Measurements from ENCODE around the gene FSTL5.

The FSTL5 gene

DNA sequence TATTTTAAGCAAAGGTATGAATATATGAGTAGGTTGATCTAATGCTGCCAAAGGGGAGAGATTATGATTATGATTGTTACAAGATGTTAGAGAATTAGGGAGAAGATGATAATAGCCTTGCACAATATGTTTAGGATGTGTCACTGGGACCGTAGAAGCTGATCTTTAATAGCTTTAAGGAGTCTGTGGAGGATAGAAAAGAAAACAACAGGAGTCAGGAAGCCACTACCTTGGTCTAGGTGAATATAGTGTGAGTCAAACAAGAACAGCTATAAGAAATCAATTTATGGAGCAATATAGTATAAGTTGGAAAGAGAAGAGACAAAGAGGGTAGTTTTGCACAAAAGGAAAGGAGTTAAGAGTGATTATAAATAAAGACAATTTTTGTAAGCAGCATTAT lies 232.7 kb downstream of the FSTL5 start:
- Histone ChIP-seq H3K27ac (no peak overlapping the region), H3K9me3 (no peaks in the 10 kb centered on the region), H3K4me1 (ENCODE audit: control insufficient read depth in 1 of 2, insufficient read depth in 1 of 2, low read depth in 1 of 2, low read length in 1 of 2) (no peaks in the 10 kb centered on the region), H3K4me3 (ENCODE audit: low read depth in 1 of 2, low read length in 1 of 2) (no peak overlapping the region), H3K36me3 (no peaks in the 10 kb centered on the region), H3K27me3 (no peaks in the 10 kb centered on the region)
- TF ChIP-seq, protein P1, sequence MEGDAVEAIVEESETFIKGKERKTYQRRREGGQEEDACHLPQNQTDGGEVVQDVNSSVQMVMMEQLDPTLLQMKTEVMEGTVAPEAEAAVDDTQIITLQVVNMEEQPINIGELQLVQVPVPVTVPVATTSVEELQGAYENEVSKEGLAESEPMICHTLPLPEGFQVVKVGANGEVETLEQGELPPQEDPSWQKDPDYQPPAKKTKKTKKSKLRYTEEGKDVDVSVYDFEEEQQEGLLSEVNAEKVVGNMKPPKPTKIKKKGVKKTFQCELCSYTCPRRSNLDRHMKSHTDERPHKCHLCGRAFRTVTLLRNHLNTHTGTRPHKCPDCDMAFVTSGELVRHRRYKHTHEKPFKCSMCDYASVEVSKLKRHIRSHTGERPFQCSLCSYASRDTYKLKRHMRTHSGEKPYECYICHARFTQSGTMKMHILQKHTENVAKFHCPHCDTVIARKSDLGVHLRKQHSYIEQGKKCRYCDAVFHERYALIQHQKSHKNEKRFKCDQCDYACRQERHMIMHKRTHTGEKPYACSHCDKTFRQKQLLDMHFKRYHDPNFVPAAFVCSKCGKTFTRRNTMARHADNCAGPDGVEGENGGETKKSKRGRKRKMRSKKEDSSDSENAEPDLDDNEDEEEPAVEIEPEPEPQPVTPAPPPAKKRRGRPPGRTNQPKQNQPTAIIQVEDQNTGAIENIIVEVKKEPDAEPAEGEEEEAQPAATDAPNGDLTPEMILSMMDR (IDR thresholded peaks at IDR 0.05) = no peak

DNA sequence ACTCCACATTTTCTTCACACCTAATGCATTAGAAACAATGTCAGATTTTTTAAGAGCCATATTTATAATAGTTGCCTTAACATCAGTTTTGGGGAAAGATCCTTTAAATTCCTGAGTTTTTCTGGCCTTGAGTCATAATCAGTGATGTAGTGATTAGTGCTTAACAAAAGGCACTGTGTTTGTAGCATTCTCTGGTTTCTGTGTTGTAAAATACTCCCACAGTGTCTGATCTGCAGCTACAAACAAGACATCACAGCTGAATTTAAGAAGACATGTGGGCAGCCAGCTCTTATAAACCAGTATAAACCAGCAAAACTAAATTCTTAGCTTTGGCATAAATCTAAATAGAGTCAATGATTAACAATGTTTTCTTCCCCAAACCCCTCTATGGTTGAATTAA lies 233.8 kb downstream of the FSTL5 start:
- Histone ChIP-seq H3K4me3 (ENCODE audit: low read depth in 1 of 2, low read length in 1 of 2) (no peak overlapping the region), H3K27me3 (no peaks in the 10 kb centered on the region), H3K4me1 (ENCODE audit: control insufficient read depth in 1 of 2, insufficient read depth in 1 of 2, low read depth in 1 of 2, low read length in 1 of 2) (no peaks in the 10 kb centered on the region), H3K27ac (no peak overlapping the region), H3K9me3 (no peaks in the 10 kb centered on the region), H3K36me3 (no peaks in the 10 kb centered on the region)
- TF ChIP-seq, protein P1 (IDR thresholded peaks at IDR 0.05) = no peak

DNA sequence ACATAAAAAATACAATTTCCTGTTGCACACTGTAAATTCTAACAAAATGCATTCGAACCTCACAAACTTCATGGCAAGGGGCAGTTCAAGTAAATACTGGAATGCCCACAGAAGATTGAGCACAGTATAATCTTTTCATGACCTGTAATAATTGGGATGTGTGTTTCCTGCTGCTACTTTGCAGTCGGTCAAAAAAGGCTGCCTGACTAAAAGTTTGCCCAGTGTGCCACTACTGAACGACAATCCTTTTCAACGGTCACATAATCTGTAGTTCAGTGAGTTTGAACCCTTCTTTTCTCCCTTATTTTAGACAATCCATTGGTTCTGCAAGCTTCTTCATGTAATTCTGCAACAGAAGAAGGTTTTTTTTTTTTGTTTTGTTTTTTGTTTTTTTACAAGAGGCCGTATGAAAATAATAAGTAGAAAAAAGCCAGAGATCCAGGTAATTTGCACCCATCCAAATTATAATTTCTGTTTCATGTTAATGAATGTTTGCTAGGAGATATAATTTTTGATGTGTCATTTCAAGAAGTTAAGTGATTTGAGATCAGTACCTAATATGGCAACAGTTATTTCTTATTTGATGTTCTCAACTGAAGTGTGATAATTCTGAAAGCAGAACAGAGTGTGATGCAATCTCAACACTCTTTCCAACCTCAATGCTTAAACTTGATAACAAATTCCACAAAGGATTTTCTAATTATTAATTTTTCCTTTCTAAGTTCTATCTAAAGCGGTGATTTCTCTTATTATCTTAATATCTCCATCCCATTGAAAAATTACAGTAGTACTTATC lies 237.6 kb downstream of the FSTL5 start:
- Histone ChIP-seq H3K27me3 (no peaks in the 10 kb centered on the region), H3K27ac (no peak overlapping the region), H3K4me1 (ENCODE audit: control insufficient read depth in 1 of 2, insufficient read depth in 1 of 2, low read depth in 1 of 2, low read length in 1 of 2) (no peaks in the 10 kb centered on the region), H3K36me3 (no peaks in the 10 kb centered on the region), H3K9me3 (no peaks in the 10 kb centered on the region), H3K4me3 (ENCODE audit: low read depth in 1 of 2, low read length in 1 of 2) (no peak overlapping the region)
- TF ChIP-seq, protein P1 (IDR thresholded peaks at IDR 0.05) = no peak

DNA sequence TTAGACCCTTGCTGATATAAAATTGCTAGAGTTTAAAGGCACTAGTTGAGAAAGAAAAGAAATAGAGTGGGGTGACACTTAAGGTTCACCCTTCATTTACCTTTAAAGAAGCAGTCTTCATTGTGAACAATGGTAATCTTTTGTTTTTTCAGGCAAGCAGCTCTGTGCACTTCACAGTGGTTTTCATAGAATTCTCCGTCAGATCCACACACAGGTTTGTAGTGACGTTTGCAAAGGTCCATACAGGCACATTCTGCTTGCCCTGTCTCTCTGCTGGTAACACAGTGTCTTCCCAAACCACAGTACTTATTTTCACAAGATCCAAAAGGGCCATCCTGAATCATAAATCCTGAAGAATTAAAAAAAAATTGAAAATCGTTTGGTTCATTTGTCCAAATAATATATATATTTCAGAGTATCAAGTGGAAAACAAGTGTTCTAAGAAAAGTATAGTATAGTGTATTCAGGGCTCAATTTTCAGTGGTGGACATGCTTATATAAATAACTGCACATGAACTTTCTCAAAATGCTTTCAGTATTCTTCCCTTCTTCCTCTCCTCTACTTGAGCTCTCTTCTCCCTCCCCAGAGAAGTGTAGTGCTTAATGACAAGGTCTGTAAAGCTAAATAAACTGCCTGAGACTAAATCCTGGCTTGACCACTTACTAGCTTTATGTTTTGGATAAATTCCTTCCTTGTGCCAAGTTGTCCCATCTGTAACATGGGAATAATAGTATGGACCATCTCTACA lies 243.3 kb downstream of the FSTL5 start:
- Histone ChIP-seq H3K4me1 (ENCODE audit: control insufficient read depth in 1 of 2, insufficient read depth in 1 of 2, low read depth in 1 of 2, low read length in 1 of 2) (no peaks in the 10 kb centered on the region), H3K4me3 (ENCODE audit: low read depth in 1 of 2, low read length in 1 of 2) (no peak overlapping the region), H3K27me3 (no peaks in the 10 kb centered on the region), H3K36me3 (no peaks in the 10 kb centered on the region), H3K9me3 (no peaks in the 10 kb centered on the region), H3K27ac (no peak overlapping the region)
- TF ChIP-seq, protein P1 (IDR thresholded peaks at IDR 0.05) = no peak

DNA sequence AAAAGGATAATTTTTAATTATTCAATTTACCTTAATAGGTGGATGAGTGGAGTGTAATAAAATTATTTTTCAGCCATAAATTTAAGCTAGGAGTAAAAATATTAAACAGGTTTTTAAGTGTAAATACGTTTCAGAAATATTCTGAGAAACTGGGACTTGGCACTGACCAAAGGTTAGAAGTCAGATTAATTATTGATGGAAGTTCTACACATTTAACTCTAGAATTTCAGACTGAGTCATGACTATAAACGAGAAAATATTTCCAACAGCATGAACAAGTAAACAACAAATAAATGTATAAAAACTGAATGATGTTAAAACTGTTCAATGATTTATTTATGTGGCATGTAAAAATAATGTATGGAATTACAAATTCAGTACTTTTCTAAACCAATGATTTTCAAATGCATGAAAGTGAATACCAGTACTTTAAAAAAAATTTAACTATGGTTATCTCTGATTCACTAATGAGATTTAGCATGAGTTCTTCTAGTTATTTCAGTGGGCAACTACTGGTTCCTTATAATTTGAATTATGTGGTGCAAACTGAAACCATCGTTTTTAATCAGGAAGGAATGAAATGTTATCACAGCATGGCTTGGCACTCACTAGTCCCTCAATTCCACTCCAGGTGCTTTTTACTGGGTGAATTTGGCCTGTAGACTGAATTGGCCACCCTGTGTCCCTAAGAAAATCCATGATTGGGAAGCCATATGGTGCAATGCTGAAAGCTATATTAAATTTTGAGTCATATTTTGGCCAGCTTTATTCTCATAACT lies 244.2 kb downstream of the FSTL5 start:
- no peaks in the 10 kb centered on the region for H3K27me3 ChIP-seq
- no peak overlapping the region for H3K27ac ChIP-seq

More for the DNA sequence above, 244.2 kb downstream of the FSTL5 start:
- Histone ChIP-seq H3K4me3 (ENCODE audit: low read depth in 1 of 2, low read length in 1 of 2) (no peak overlapping the region), H3K4me1 (ENCODE audit: control insufficient read depth in 1 of 2, insufficient read depth in 1 of 2, low read depth in 1 of 2, low read length in 1 of 2) (no peaks in the 10 kb centered on the region), H3K9me3 (no peaks in the 10 kb centered on the region), H3K36me3 (no peaks in the 10 kb centered on the region)
- TF ChIP-seq, protein P1 (IDR thresholded peaks at IDR 0.05) = no peak
